Measurements from ENCODE around the gene RBBP8NL.

Gene RBBP8NL

DNA sequence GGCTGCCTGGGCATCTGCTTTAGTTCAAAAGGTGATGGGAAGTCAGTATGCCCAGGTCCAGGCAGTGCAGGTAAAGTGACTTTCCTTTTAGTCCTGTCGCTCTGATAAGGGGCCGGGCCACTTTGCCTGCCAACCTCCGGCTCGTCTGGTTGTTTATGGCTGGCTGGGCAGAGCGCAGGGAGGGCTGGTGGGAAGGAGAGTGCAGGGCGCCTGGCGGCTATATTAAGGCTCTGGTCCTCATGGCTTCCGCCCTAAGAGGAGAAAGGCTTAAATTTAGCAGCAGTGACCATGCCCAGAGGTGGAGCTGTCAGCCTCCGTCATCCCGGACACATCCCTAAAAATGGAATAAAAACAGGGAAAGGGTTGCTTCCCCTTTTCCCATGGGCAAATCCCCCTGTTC, 33.8 kb upstream of the RBBP8NL start:
- no peak for DNase-seq (ENCODE audit: low read depth)

DNA sequence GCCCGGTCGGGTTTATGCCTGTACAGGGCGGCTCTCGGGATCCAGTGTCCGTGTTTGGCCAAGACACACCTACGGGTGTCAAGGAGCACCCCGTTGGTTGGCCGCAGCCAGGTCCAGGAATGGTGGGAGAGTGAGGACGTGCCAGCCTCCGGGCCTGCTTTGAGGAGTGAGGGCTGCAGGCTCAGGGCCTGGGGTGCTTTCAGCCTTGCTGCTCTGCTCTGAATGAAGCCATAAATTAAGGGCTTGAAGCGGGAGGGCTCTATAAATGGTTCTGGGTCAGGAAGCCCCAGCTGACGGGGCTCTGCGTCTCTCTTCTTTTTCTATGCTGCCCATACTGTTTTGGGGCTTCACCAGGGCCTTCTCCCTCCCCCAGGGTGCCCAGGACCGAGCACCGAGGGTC, 33.3 kb upstream of the RBBP8NL start:
- DNase-seq (ENCODE audit: low read depth) = no peak

DNA sequence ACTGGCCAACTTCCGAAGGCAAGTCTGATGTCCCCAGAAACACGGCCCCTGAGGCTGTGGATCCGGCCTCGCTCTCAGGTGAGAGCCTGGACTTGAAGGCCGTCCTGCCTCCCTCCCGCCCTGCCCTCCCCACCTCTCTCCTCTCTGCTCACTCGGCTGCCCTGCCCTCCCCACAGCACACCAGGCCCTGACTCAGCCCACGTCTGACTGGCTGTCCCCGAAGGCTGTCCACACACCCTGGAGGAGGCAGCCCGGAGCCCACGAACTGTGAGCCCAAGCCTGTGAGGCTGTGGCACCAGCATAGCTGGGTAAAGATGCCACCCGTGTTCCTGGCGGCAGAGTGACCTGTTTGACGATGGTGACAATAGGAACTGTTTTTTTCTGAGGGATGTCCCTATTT, 32.1 kb upstream of the RBBP8NL start:
- no peak for DNase-seq (ENCODE audit: low read depth)

DNA sequence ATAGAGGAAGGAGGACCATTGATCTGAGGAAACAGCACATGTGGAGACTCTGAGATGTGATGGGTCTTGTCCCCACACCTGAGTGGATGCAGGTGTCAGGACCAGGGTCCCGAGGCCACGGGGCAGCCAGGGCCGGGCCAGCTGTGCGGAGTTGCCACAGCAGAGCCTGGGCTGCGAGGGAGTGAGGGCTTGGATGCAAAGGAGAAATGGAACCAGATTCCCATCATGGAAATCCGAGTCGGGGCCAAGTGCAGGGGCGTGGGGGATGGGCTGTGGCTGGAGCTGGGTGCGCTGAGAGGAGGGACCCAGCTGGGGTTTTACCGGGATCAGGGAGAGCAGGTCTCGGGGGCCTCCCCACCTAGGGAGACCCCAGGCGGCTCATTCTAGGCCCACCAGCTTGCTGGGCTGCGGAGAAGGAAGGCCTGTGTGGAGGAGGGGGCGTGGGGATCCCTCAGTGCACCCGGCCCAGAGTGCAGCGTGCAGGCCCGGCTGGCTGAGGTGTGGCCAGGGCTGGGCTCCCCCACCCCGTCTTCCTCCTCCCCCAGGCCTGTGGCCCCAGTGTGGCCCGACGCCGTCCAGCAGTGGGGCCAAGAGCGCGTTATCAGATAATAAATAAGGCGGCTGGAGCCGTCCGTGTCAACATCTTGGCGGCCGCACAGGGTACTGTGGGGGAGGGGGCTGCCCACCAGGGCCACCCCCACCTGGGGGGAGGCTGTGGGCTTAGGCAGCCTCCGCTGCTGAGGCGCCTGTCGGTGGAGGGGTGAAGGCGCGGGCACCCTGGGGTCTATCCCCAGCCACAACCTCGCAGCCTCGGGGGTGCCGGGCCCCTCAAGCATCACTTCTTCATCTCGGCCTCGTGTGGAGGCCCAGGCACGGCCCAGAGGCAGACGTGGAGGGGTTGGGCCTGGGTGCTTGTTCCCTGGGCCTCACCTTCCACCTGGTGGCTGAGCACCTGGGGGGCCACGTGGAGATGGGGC, 31.2 kb upstream of the RBBP8NL start:
- DNase-seq (ENCODE audit: low read depth) = no peak

DNA sequence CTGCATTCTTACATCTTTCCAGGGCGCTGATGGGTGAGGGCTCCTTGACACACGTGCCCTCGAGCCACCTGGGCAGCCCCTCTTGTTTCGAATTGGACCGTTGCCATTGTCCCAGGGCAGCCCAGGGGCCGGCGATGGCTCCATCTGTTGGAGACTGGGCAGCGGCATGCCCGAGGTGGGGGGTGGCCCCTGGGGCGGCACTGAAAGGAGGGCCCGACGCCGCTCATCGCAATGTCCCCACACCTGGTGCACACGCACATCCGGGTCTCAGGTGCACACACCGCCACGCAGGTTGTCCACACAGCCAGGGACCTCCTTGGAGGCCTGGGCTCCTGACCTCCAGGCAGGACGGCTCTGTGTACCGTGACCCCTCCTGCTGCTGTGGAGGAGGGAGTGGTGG, 30.5 kb upstream of the RBBP8NL start:
- DNase-seq (ENCODE audit: low read depth) = no peak

DNA sequence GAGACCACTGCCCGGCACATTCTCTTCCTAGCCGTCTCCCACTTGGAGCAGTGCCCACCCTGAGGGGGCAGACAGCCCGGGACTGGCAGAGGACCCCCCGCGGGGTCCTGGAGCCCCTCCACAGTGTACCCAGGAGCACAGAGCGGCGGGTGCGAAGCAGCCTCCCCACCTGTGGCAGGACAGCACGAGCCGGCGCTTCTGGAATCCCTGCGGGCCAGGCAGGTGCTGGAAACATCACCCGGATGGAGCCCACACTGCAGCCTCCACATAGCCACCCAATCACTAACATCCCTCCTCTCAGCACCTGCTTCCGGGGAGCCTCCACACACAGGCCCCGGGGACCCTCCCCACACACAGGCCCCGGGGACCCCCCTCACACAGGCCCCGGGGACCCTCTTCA, 29.8 kb upstream of the RBBP8NL start:
- no peak for DNase-seq (ENCODE audit: low read depth)

DNA sequence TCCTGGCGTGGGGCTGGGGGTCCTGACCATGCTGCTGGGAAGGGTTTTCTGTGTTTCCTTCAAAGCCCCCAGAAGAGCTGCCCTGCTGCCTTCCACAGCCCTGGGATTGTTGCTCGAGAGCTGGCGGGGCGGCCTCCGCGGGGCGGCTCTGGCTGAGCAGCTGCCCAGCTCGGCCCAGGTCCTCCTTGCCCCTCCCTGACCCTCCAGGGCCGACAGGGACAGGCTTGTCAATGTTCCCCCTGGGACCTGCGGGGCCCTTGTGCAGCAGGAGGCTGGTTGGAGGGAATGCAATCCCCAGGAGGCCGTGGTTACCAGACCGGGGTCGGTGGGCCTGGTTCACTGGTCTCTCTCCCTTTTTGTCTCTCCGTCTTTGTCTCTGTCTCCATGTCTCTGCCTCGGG, 28.6 kb upstream of the RBBP8NL start:
- no peak for DNase-seq (ENCODE audit: low read depth)

DNA sequence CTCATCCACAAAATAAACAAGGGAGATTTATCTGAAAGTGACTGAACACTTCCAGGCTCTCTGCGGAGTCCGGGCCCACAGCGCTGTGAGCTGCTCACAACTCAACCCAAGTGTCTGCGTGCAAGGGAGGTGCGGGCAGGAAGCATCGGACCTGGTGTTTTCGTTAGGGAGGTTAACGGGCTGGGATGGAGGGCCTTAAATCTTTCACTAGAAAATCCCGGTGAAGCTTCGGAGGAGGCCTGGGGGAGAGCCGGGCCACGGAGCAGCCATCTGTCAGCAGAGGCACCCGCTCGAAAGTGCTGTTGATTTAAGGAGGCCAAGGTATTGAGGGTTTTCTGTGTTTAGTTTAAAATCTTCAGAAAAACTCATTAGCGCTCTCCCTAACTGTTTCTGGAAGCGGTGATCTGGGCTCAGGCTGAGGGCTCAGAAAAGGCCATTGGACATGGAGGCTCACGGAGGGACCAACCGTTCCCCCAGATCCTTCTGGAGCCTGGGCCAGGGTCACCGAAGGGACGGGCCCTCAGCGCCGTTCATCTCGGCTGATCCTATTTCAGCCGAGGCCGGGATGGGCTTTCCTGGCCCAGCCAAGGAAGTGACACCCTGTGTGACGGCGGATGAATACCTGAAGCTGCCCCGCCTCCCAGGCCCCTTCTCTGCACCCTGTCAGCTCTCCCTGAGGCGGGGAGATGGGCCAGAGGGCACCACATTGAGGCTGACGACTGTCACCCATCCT, 27.7 kb upstream of the RBBP8NL start:
- DNase-seq (ENCODE audit: low read depth) = no peak

DNA sequence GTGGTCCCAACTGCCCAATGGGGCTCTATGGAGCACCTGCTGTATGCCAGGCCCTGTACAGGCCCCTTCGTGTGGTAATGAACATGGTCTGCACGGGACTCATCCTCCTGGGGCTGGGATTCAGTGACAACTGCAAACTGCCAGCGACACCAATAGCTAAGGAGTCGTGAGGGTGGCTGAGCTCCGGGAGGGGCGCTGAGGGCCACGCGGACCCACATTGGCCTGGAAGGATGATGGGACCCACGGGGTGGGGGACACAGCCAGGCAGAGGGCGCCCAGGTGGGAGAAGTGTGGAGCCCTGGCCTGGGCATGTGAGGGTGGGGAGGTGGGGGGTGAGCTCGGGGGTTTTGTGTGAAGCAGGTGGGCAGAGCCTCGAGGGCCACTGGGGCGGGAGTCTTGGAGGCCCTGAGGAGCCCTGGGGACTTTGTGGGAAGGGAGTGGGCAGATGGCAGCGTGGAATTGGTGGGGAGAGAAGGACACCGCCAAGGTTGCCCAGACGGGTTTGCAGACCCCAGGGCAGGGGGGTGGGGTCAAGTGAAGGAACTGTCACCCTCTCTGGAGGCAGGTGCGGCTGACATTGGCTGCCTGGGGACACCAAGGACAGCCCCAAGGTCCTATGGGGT, 26.0 kb upstream of the RBBP8NL start:
- no peak for DNase-seq (ENCODE audit: low read depth)

DNA sequence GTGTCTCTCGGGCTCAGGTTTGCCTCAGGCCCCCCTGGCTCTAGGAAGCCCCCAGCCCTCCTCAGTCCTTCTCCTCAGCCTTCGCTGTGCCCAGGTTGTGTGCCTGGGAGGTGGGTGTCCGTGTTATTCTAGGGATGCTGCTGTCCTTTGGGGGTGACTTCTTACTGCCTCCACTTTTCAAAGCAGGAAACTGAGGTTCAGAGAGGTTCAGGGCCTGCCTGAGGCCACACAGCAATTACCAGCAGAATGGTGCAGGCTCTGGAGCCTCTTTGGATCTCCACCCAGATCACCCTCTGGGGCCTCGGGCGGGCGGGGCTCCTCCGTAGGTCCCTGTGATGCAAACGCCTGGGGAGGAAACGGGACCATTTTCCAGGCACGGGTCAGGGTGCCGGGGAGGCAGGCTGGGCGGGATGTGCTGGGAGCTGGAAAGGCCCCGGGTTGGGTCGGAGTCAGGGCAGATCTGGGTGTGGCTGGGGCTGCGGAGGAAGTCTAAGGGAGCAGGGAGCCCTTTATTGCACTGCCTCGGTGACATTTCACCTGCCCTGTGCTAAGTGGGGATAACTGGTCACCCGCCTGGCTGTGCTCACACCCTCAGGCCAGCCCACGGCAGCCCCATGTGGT, 25.2 kb upstream of the RBBP8NL start:
- DNase-seq (ENCODE audit: low read depth) = no peak

DNA sequence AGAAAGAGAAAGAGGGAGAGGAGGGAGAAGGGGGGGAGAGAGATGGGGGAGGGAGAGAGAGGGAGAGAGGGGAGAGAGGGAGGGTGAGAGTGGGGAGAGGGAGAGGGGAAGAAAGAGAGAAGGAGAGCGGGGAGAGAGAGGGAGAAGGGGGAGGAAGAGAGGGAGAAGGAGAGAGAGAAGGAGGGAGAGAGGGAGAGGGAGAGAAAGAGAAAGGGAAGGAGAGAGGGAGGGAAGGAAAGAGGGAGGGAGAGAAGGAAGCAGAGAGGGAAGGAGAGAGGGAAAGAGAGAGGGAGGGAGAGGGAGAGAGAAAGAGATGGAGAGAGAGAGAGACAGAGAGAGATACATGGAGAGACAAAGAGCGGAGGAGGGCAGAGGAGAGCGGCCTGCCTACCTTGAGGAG, 24.6 kb upstream of the RBBP8NL start:
- DNase-seq (ENCODE audit: low read depth) = no peak

DNA sequence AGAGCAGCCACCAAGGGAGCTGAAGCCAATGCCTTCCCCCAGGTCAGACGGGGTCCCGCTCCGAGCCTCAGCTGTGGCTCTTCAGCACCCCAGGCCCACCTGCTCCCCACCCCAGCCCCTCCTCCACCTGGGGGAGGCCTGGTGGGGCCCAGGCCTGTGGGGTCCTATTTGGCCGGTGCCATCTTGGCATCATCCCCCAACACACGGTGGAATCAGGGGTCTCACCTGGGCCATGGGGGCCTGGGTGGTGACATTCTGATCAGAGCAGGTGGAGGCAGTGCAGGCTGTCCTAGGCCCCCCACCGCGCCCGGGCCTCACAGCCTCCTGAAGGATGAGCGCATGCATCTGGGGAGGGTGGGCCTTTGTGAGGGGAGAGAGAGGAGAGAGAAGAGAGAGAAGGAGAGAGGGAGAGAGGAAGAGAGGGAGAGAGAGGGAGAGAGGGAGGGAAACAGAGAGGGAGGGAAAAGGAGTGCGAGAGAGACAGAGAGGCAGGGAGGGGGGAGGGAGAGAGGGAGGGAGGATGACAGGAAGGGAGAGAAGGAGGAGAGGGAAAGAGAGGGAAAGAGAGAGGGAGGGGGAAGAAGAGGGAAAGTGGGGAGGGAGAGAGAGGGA, 23.9 kb upstream of the RBBP8NL start:
- DNase-seq (ENCODE audit: low read depth) = no peak

DNA sequence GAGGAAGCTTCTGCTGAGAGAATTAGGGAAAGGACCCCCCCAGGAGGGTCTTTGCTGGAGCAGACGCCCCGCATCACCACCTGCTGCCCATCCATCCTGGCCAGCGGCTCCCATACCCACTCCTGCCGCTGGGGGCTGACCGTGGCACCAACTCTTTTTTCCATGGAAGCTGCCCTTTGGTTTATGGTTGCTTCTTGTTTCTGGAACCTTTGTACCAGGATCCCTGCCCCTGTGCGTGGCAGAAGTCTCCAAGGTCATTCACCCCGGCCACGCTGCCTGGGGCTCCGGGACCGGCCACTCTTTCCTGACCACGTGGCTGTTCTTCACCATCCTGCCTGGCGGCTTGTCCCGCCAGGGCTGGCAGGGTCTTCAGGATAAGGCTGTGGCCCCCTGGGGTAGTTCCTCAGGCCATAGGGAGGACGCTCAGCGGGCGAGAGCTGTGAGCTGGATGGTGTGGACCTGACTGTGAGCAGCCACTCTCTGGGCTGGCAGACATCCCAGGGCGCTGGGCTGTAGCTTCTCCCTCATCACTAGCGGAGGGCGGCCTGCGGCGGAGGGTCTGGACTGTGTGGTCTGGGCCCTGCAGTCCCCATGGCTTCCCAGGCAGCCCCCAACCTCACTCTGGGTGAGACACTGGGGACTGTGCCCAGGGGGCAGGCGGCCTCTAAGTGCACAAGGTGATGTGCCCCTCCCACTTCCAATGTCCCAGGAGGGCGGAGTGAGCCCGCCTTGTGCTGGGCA, 22.8 kb upstream of the RBBP8NL start:
- no peak for DNase-seq (ENCODE audit: low read depth)

DNA sequence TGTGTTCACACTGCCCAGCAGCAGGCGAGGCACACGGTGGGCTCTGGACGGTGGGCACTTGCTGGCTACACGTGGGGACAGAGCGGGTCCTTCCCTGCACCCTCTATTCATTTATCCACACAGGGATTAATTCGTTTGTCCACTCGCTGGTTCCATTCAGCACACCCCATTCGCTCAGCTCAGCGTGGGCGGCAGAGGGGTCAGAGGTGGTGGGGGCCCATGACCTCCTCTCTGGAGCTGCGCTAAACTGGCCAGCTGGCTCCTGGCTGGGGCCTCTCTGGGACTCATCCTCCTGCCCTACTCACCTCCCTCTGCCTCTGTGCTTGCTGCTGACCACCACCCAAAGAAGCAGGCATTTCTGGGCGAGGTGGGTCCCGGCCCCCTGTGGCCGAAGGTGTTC, 21.4 kb upstream of the RBBP8NL start:
- DNase-seq (ENCODE audit: low read depth) = no peak

DNA sequence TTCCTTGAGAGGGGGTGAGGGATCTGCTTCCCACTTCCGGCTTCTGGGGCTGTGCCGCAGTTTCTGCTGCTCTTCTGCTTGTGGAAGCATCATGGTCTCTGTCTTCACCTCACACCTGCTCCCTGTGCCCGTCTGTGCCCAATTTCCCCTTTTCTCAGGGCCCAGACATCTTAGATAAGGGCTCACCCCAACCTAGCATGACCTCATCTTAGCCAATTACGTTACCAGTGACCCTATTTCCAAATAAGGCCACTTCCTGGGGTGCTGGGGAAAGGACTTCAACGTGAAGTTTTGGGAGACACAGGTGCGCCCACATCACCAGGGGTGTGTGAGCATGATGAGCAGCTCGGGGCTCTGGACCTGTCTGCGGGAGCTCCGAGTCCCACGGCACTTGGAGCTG, 20.7 kb upstream of the RBBP8NL start:
- DNase-seq (ENCODE audit: low read depth) = no peak

DNA sequence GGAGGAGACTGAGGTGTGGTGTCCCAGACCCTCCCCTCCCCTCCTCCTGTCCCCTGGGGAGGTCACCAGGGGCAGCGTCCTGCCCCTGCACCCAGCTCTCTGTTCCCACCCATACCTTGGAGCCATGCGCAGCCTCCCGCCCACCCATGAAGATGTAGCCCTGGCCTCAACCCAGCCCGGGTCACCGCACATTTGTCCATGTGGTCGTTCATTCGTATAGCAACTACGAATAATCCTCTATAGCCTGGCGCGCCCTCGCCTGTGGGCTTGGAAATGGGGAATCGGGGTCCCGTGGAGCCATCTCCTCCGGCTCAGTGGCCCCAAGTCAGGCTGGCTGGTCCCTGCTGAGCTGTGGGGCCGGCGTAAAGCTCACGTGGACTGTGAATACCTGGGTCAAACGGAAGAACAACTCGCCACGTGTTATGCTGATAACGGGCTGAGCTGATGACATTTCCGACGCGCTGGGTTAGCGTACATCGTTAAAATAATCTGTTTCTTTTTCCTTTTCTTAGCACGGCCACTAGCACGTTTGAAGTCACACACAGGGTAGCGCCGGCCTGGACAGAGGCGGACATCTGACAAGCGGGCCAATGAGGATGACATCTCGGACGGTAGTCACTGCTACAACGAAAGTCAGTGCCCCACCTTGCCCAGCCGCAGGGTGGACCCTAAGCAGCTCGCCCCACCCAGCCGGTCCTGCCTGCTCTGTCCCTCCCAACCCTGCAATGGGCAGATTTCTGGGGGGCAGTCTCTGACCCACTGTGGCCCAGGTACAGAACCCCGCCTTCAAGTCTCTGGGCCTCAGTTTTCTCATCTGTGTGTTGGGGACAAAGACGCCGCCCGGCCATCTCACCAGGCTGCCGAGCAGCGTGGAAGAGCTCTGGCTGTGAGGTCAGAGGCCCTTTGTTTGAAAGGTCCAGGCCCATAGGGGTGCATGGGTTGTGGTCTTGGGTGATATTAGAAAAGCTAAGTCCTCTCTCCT, 19.8 kb upstream of the RBBP8NL start:
- no peak for DNase-seq (ENCODE audit: low read depth)

DNA sequence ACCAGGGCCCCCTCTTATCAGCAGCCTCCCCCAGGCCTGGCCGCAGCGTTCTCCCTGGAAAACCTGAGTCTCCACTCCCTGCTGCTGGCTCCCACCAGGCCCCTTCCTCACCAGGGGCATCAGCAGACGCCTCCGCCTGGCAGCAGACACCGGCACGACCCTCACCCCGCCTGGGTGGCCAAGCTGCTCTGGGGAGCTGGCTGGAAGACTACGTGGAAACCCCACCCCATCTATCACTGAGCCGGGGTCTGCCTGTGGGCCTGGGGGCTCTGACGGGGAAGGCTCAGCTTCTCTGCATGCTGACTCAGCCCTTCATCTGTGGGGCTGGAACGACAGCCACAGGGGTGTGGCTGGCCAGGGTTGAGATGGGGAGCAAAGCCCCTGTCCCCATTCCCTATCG, 19.1 kb upstream of the RBBP8NL start:
- no peak for DNase-seq (ENCODE audit: low read depth)

DNA sequence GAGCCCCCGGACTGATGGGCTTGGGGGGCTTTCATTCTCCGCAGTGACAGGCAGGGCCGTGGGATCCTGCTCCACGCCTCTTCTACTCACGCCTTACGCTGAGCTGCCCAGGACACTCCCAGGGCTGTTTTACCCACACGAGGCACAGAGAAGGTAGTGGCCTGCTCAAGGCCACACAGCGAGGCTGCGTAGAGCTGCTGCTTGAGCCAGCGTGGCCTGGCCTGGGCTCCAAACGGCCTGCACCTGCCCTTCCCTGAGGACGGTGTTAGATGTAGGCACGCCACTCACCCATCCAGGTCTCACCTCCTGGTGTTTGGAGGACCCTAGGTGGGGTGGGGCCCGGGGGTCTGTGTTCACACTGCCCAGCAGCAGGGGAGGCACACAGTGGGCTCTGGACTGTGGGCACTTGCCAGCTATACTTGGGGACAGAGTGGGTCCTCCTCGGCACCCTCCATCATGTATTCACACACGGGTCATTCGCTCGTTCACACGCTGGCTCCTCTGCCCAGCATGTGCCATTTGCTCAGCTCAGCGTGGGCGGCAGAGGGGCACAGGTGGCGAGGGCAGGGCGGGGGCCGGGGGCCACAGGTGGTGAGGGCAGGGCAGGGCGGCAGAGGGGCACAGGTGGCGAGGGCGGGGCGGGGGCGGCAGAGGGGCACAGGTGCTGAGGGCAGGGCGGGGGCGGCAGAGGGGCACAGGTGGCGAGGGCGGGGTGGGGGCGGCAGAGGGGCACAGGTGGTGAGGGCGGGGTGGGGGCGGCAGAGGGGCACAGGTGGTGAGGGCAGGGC, 18.4 kb upstream of the RBBP8NL start:
- DNase-seq (ENCODE audit: low read depth) = no peak

DNA sequence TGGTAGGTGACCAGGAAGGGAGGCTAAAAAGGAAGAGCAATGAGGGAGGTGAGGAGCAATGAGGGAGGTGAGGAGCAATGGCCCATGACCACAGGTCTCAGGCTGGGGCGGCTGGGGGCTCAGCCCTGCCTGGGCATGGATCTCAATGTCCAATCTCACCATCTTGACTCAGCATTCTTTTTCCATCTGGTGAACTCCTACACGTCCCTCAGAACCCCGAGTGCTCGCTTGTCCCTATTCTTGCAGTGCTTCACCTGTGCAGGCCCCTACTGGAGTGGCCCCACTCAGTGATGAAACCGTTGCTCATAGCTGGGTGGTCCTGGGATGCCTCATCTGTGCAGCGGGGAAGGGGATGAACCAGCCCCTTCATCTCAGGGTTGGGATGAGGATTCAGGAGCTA, 16.9 kb upstream of the RBBP8NL start:
- DNase-seq (ENCODE audit: low read depth) = no peak
